GM21447 (cell line): ENCODE data around the gene GPATCH8.

Source experiments
- ATAC-seq: cut with Tn5 transposase; IDR thresholded peaks from one replicate; pipeline ENCODE4 v1.9.1; 2021; ENCODE audit not compliant: unreplicated experiment

The GPATCH8 gene

DNA sequence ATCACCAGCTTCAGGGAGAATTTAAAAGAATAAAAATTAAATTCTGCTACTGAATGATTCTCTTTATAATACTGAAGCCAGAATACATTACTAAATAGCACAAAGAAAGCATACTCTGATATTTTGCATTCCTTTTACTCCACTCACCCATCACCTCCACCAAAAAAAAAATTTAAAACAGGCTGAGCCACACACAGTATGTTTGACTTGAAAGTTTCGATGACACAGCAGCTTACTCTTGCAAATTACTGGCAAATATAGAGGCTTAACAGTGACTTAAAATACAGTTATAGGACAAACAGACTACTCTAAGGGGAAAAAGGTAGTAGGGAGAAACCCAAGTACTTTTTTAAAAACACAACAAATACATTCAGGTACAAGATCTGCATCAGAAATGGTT, 39.2 kb downstream of the GPATCH8 start:
- no peak for ATAC-seq

DNA sequence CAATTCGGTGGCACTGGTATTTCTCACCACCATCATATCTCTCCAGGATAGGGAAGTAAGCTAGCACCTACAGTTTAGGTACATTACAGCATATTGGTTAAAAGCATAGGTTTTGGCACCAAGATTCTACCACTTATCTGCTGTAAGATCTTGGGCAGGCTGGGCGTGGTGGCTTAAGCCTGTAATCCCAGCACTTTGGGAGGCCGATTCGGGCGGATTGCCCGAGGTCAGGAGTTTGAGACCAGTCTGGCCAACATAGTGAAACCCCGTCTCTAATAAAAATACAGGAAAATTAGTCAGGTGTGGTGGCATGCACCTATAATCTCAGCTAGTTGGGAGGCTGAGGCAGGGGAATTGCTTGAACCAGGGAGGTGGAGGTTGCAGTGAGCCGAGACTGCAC, 51.4 kb downstream of the GPATCH8 start:
- no peak for ATAC-seq

- ATAC-seq = no peak
Observed at GRCh38 chr17:44451016-44451627, 52.1 kb downstream of the GPATCH8 start.

GRCh38 chr17:44448412-44448811, 54.8 kb downstream of the GPATCH8 start:
- no peak for ATAC-seq

DNA sequence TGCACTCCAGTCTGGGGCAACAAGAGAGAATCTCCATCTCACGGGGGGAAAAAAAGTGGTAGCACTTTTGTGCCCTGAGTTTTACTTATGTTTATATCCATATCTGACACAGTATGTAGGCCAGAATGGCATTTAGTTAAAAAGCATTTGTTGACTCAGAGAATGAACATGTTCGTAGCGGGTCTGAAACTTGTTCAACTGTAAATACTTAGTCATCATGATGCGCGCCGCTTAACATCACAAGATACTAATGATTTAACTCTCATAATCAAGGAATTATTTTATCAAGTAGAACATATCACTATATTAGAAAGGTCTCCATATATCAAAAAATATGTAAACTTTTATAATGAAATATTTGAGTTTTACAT, 58.5 kb downstream of the GPATCH8 start:
- ATAC-seq = no peak

DNA sequence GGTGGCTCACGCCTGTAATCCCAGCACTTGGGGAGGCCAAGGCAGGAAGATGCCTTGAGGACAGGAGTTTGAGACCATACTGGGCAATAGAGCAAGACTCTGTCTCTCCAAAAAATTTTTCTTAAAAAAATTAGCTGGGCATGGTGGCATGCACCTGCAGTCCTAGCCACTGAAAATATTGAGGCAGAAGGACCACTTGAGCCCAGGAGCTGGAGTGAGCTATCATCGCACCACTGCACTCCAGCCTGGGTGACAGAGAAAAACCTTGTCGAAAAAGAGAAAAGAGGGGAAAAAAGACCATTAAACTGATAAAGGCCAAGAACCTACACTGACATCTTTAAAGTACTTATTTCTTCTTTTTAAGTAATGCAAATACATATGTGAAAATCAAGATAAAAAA, 60.4 kb downstream of the GPATCH8 start:
- no peak for ATAC-seq

- ATAC-seq = no peak
Observed at GRCh38 chr17:44439168-44439567, 64.0 kb downstream of the GPATCH8 start.

DNA sequence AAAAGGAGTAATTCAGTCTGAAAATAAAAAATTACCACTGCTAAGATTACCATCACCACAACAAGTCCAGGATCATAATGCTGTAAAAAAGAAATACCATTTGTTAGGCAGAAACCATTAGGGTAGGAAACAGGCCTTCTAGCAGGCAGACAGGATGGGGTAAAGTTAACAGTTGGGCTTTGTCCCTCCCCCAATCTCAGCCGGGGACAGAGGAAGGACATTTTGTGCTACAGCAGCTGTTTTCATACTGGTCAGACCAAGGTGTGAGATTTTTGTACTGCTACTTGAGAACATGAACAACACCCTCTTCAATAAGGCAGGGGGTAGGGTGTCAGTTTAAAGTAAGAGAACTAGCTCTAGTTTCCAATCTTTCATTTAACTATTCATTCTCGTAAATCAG, 64.6 kb downstream of the GPATCH8 start:
- ATAC-seq = no peak

DNA sequence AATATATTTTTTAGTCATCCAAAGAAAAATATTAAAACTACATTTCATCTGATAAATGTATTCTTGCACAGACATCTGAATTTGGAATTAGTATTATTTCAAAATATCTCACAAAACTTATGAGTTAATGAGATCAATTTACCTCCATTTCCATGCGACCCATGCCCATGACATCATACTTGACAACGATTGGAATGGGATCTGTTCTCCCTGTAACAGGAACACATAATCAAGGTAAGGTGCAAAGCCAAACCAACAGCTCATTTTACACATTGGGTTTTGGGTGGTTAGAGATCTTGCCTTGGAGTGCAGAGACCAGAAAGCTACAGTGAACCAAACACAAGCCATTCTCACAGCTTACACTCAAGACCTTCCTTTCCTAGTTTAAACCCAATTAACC, 66.9 kb downstream of the GPATCH8 start:
- no peak for ATAC-seq

DNA sequence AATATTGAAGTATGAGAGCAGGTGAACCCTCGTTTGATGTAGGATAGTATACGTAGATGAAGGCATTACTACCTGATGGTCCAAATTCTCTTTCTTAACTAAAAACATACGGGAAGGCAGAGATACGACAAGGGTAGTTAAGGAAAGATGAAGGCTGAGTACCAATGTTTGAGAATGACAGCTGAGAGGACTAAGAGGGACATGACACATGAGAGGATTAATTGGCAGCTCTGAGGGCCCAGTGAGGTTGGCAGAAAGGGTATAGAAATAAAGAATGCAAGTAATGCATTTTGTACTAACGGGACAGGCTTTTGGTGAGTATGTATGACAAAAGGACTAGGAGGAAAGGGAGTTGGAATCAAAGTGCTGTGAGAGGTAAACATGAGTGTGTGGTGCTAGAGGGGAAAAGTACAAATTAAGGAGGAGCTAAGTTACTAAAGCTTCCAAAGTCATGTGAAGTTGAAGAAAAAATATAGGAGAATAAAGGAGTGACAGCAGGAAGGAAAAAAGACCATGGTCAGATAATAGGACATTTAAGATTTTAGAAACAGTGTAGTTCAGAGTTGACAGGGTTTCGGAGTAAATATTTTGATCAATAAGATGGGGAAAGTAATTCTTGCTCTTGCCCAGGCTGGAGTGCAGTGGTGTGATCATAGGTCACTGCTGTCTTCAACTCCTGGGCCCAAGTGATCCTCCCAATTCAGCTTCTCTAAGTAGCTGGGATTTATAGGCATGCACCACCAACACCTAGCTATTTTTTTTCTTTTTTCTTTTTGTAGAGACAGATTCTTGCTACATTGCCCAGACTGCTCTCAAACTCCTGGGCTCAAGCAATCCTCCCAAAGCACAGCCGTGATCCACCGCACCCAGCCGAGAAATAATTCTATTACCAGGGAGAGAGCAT, 70.7 kb downstream of the GPATCH8 start:
- no peak for ATAC-seq

GRCh38 chr17:44424828-44425461, 78.3 kb downstream of the GPATCH8 start:
- no peak for ATAC-seq

- no peak for ATAC-seq
Observed at GRCh38 chr17:44417553-44417952, 85.7 kb downstream of the GPATCH8 start.

- ATAC-seq = no peak
Observed at GRCh38 chr17:44416558-44417289, 86.5 kb downstream of the GPATCH8 start.

DNA sequence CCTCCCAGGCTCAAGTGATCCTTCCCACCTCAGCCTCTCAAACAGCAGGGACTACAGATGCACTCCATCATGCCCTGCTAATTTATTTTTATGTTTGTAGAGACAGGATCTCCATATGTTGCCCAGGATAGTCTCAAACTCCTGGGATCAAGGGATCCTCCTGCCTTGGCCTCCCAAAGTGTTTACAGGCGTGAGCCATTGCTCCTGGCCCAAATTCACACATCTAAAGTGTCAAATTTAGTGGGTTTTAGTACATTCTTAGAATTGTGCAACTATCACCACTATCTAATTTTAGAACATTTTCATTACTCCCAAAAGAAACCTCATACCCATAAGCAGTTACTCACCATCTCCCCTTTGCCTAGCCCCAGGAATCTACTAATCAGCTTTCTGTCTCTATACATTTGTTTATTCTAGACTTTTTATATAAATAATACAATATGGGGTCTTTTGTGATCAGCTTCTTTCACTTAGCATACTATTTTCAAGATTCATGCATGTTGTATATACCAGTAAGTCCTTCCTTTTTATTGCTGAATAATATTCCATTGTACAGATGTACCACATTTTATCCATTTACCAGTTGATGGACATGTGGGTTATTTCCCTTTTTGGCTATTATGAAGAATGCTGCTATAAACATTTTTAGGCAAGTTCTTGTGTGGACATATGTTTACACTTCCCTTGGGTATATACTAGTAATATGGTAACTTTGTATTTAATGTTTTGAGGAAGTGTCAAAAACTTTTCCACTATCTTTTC, 88.6 kb downstream of the GPATCH8 start:
- no peak for ATAC-seq

- no peak for ATAC-seq
Observed at GRCh38 chr17:44409309-44410028, 93.7 kb downstream of the GPATCH8 start.

- ATAC-seq = no peak
Observed at GRCh38 chr17:44408786-44409185, 94.4 kb downstream of the GPATCH8 start.

GRCh38 chr17:44402564-44403172, 100.5 kb downstream of the GPATCH8 start:
- ATAC-seq = peak; percentile 64

- ATAC-seq = no peak
Observed at GRCh38 chr17:44400226-44400847, 102.9 kb downstream of the GPATCH8 start.
